Muscle of back (tissue), 11 donors: ENCODE measurements around the gene NTNG2. TPM values are rescaled to one million over a fixed set of nuclear protein-coding genes. Genes with fewer than 3 reads are reported as not detected.

ENCODE experiments used
- DNase-seq, 3 donors: peaks; one replicate each; pipeline versions ENCODE4 v3.0.0 to v3.0.0-alpha.2; 2013
- polyA plus RNA-seq, 10 donors: library from polyadenylated mRNA; unstranded; fragments of 120-200 nt; gene quantifications; one replicate each; pipeline ENCODE4 v1.2.1, GENCODE V29; 2013; ENCODE audit not compliant: insufficient read length in 10 of 10

The NTNG2 gene
- polyA plus RNA-seq, 10 donors, result 0.14 to 1.7 (median 0.43) TPM

- no peak for DNase-seq
Observed at GRCh38 chr9:132146039-132146438, 15.8 kb upstream of the NTNG2 start.

- DNase-seq, result no peak
Observed at GRCh38 chr9:132146575-132146974, 15.3 kb upstream of the NTNG2 start.

- DNase-seq, result no peak
Observed at GRCh38 chr9:132147331-132147730, 14.5 kb upstream of the NTNG2 start.

GRCh38 chr9:132147839-132148238 lies 14.0 kb upstream of the NTNG2 start:
- DNase-seq, result no peak

- no peak for DNase-seq
Observed at GRCh38 chr9:132150256-132150655, 11.6 kb upstream of the NTNG2 start.

- no peak for DNase-seq
Observed at GRCh38 chr9:132151118-132151517, 10.7 kb upstream of the NTNG2 start.

- no peak for DNase-seq
Observed at GRCh38 chr9:132152231-132152630, 9.6 kb upstream of the NTNG2 start.

- DNase-seq, result no peak
Observed at GRCh38 chr9:132154863-132155567, 6.8 kb upstream of the NTNG2 start.

GRCh38 chr9:132155568-132155895 lies 6.3 kb upstream of the NTNG2 start:
- DNase-seq, result no peak

GRCh38 chr9:132156262-132156661 lies 5.6 kb upstream of the NTNG2 start:
- no peak for DNase-seq

GRCh38 chr9:132157347-132158116 lies 4.3 kb upstream of the NTNG2 start:
- DNase-seq, result no peak

GRCh38 chr9:132160802-132161742 lies 786 bp upstream of the NTNG2 start:
- peak in 2 of 3 donors; percentile 23 to 63 for DNase-seq

GRCh38 chr9:132162764-132163456 lies 1.1 kb downstream of the NTNG2 start:
- no peak for DNase-seq

GRCh38 chr9:132163457-132163875 lies 1.6 kb downstream of the NTNG2 start:
- DNase-seq, result no peak

- no peak for DNase-seq
Observed at GRCh38 chr9:132163876-132164603, 2.2 kb downstream of the NTNG2 start.

- DNase-seq, result no peak
Observed at GRCh38 chr9:132164604-132165362, 2.9 kb downstream of the NTNG2 start.

- DNase-seq, result no peak
Observed at GRCh38 chr9:132166599-132166998, 4.7 kb downstream of the NTNG2 start.

- no peak for DNase-seq
Observed at GRCh38 chr9:132167192-132167591, 5.3 kb downstream of the NTNG2 start.

- DNase-seq, result no peak
Observed at GRCh38 chr9:132168347-132168746, 6.5 kb downstream of the NTNG2 start.

- DNase-seq, result no peak
Observed at GRCh38 chr9:132168851-132169250, 7.0 kb downstream of the NTNG2 start.
